Putamen (tissue), 1 donor: ENCODE data around the gene TNRC6B.
"Not testable (repeated sequence)": the region's sequence is repeated elsewhere in the genome, so short reads cannot be mapped to it uniquely, and the experiment has no call there.

Source experiments
- DNase-seq: peaks from one replicate; pipeline ENCODE4 v3.0.0-alpha.2; 2016; ENCODE audit warnings: low spot score

TNRC6B gene

GRCh38 chr22:40177738-40178416 lies at the start of gene TNRC6B:
TNRC6B (plus strand) TSS chr22:40177925; CDS start chr22:40178136, 211 bp downstream.
- peak; percentile 99 for DNase-seq

GRCh38 chr22:40128989-40129388 lies 48.7 kb upstream of the TNRC6B start:
- no peak for DNase-seq

GRCh38 chr22:40137132-40137531 lies 40.6 kb upstream of the TNRC6B start:
- no peak for DNase-seq

- DNase-seq: no peak
Measured at GRCh38 chr22:40138866-40139265, 38.9 kb upstream of the TNRC6B start.

- no peak for DNase-seq
Measured at GRCh38 chr22:40147388-40148176, 30.1 kb upstream of the TNRC6B start.

- no peak for DNase-seq
Measured at GRCh38 chr22:40153192-40153591, 24.5 kb upstream of the TNRC6B start.

- DNase-seq: no peak
Measured at GRCh38 chr22:40153705-40154104, 24.0 kb upstream of the TNRC6B start.

GRCh38 chr22:40156001-40156516 lies 21.7 kb upstream of the TNRC6B start:
- DNase-seq: no peak

GRCh38 chr22:40156682-40157081 lies 21.0 kb upstream of the TNRC6B start:
- DNase-seq: not testable (repeated sequence)

- no peak for DNase-seq
Measured at GRCh38 chr22:40157330-40157945, 20.3 kb upstream of the TNRC6B start.

- no peak for DNase-seq
Measured at GRCh38 chr22:40161194-40161593, 16.5 kb upstream of the TNRC6B start.

- DNase-seq: not testable (repeated sequence)
Measured at GRCh38 chr22:40165537-40165936, 12.2 kb upstream of the TNRC6B start.

GRCh38 chr22:40175611-40176244 lies 2.0 kb upstream of the TNRC6B start:
- DNase-seq: no peak

GRCh38 chr22:40176921-40177737 lies 596 bp upstream of the TNRC6B start:
- no peak for DNase-seq

GRCh38 chr22:40178417-40179409 lies 988 bp downstream of the TNRC6B start:
- peak; percentile 50 for DNase-seq

GRCh38 chr22:40179526-40179925 lies 1.8 kb downstream of the TNRC6B start:
- DNase-seq: no peak

GRCh38 chr22:40180403-40180802 lies 2.7 kb downstream of the TNRC6B start:
- DNase-seq: no peak

GRCh38 chr22:40181323-40181722 lies 3.6 kb downstream of the TNRC6B start:
- DNase-seq: no peak

GRCh38 chr22:40182231-40182835 lies 4.6 kb downstream of the TNRC6B start:
- no peak for DNase-seq
